Upper lobe of right lung (tissue), 1 donor: ENCODE measurements around the gene BASP1. TPM values are rescaled to one million over a fixed set of nuclear protein-coding genes. Genes with fewer than 3 reads are reported as not detected.

ENCODE experiments used
- ATAC-seq: fragments of 200-7000 bp; cut with Tn5 transposase; one replicate; pipeline ENCODE4 v1.9.1; 2020; ENCODE audit warnings: mild to moderate bottlenecking, moderate library complexity
- DNase-seq: peaks from one replicate; pipeline ENCODE4 v3.0.0-alpha.2; 2020
- H3K27ac ChIP-seq: fragments of 200-600 bp; one replicate; pipeline ENCODE4 v1.8.0; 2022
- H3K27me3 ChIP-seq: fragments of 200-600 bp; one replicate; pipeline ENCODE4 v1.8.0; 2022; ENCODE audit warnings: mild to moderate bottlenecking
- H3K36me3 ChIP-seq: fragments of 200-600 bp; one replicate; pipeline ENCODE4 v1.8.0; 2022
- H3K4me1 ChIP-seq: fragments of 200-600 bp; one replicate; pipeline ENCODE4 v1.8.0; 2022
- H3K4me3 ChIP-seq: fragments of 200-600 bp; one replicate; pipeline ENCODE4 v1.8.0; 2022; ENCODE audit warnings: mild to moderate bottlenecking
- H3K9me3 ChIP-seq: fragments of 200-600 bp; one replicate; pipeline ENCODE4 v1.8.0; 2022
- intact Hi-C: fragments of 100-400 bp; cut with DNase I; formaldehyde crosslinking; loops from one replicate; pipeline ENCODE4 v1.11.0; 2022
- total RNA-seq: library from RNA; stranded (reverse); fragmentation: NEBNext Ultra II Directional; extraction: Animal tissue kit (Norgen Biotek cat#: 25700); gene quantifications from one replicate; pipeline ENCODE4 v1.2.1, GENCODE V29; 2021
- TF ChIP-seq, protein P1 (sequence below): fragments of 200-600 bp; IDR thresholded peaks from one replicate; pipeline ENCODE4 v1.8.0; 2022; ENCODE audit warnings: antibody characterized with exemption
- donor health status: DM: no; HTN: yes; CAD: no; lungs with severe emphysema.

The BASP1 gene
- total RNA-seq, 1 donor from 2014 or later, result 31.1 TPM

DNA sequence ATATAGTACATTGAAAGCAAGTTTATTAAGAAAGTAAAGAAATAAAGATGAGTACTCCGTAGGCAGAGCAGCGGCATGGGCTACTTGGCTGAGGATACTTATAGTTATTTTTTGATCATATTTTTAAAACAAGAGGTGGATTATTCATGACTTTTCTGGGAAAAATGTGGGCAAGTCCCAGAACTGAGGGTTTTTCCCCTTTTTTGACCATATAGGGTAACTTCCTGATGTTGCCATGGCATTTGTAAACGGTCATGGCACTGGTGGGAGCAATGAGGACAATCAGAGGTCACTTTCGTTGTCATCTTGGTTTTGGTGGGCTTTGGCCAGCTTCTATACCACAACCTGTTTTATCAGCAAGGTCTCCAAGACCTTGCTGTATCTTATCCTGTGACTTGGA is 5.2 kb upstream of the BASP1 start:
- no peak overlapping the region for H3K4me3 ChIP-seq
- H3K27me3 ChIP-seq, result no peaks in the 10 kb centered on the region
- intact Hi-C loops, result loop anchor here (10.0 kb wide), 1 partner anchor 1073 kb away; no protein-coding TSS in a partner anchor
- TF ChIP-seq, protein P1, sequence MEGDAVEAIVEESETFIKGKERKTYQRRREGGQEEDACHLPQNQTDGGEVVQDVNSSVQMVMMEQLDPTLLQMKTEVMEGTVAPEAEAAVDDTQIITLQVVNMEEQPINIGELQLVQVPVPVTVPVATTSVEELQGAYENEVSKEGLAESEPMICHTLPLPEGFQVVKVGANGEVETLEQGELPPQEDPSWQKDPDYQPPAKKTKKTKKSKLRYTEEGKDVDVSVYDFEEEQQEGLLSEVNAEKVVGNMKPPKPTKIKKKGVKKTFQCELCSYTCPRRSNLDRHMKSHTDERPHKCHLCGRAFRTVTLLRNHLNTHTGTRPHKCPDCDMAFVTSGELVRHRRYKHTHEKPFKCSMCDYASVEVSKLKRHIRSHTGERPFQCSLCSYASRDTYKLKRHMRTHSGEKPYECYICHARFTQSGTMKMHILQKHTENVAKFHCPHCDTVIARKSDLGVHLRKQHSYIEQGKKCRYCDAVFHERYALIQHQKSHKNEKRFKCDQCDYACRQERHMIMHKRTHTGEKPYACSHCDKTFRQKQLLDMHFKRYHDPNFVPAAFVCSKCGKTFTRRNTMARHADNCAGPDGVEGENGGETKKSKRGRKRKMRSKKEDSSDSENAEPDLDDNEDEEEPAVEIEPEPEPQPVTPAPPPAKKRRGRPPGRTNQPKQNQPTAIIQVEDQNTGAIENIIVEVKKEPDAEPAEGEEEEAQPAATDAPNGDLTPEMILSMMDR, result no peak
- no peaks in the 10 kb centered on the region for H3K36me3 ChIP-seq
- H3K9me3 ChIP-seq, result no peaks in the 10 kb centered on the region
- H3K27ac ChIP-seq, result no peak overlapping the region
- ATAC-seq, result no peak
- no peak for DNase-seq
- H3K4me1 ChIP-seq, result peaks cover 6% of the 10 kb centered on the region

DNA sequence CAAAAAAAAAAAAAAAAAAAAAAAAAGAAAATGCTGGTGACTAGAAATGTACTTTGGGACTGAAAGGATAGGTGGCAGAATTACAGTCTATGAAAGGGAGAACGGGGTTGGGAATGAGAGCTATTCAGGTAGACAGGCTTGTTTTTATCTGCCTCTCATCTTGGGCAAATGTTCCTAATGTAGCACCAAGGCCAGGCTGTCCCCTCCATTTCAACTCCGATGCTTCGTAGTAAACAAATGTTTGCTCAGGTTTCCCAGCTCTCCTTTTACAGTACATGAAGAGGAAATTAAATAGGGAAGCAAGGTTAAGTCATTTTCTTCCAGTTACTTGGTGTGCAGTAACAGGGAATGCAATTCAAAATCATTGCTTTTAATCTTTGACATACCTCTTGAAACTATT is 4.4 kb upstream of the BASP1 start:
- DNase-seq (no peak), ATAC-seq (no peak)
- peaks cover 6% of the 10 kb centered on the region for H3K4me1 ChIP-seq
- H3K36me3 ChIP-seq, result no peaks in the 10 kb centered on the region
- H3K4me3 ChIP-seq, result no peak overlapping the region
- intact Hi-C loops, result loop anchor here (10.0 kb wide), 1 partner anchor 1072 kb away; no protein-coding TSS in a partner anchor
- TF ChIP-seq, protein P1, result no peak
- H3K9me3 ChIP-seq, result no peaks in the 10 kb centered on the region
- no peaks in the 10 kb centered on the region for H3K27me3 ChIP-seq
- no peak overlapping the region for H3K27ac ChIP-seq

DNA sequence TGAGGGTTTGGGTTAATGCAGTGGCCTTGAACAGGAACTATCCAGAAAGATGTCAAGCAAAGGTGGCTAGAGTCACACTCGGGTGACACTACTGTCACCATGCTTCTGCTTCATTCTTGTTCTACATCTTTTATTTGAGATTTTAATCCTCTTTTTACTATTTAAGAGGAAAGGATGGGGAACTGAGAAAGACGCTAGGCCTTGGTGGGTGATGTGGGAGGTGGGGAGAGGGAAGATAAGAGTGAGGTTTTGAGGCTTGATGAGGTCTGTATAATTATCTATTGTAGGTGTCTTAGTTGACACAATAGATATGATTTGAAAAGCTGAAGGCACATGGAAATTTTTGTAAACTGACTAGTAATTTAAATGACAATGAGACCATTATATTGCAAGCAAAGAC is 3.5 kb upstream of the BASP1 start:
- TF ChIP-seq, protein P1, result no peak
- H3K27me3 ChIP-seq, result no peaks in the 10 kb centered on the region
- intact Hi-C loops, result loop anchor here (10.0 kb wide), 1 partner anchor 1071 kb away; no protein-coding TSS in a partner anchor
- H3K4me1 ChIP-seq, result peaks cover 9% of the 10 kb centered on the region
- H3K9me3 ChIP-seq, result no peaks in the 10 kb centered on the region
- no peak overlapping the region for H3K27ac ChIP-seq
- H3K36me3 ChIP-seq, result no peaks in the 10 kb centered on the region
- DNase-seq (no peak), ATAC-seq (no peak)
- H3K4me3 ChIP-seq, result no peak overlapping the region

DNA sequence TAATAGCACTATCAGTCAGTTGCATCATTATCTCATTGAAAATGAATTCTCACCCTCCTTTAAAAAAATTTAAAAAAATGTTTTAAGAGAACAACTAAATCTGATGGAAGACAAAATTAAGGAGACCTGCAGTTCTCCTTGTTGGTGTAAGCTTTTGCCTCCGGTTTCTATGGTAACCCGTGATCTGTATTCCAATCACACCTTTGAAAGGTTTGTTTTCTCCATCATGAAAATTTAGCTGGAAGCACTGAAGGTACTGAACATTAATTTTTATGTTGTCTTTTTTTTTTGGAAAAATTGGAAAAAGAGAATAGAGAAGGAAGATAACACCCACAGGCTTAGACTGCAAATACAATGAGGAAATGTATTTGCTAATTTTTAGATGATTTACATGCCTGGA is 2.5 kb upstream of the BASP1 start:
- Histone ChIP-seq H3K4me1 (peaks cover 9% of the 10 kb centered on the region), H3K36me3 (no peaks in the 10 kb centered on the region), H3K27ac (no peak overlapping the region), H3K27me3 (no peaks in the 10 kb centered on the region), H3K4me3 (no peak overlapping the region), H3K9me3 (no peaks in the 10 kb centered on the region)
- ATAC-seq, result no peak
- TF ChIP-seq, protein P1, result no peak
- intact Hi-C loops, result loop anchor here (10.0 kb wide), 1 partner anchor 1070 kb away; no protein-coding TSS in a partner anchor
- no peak for DNase-seq

DNA sequence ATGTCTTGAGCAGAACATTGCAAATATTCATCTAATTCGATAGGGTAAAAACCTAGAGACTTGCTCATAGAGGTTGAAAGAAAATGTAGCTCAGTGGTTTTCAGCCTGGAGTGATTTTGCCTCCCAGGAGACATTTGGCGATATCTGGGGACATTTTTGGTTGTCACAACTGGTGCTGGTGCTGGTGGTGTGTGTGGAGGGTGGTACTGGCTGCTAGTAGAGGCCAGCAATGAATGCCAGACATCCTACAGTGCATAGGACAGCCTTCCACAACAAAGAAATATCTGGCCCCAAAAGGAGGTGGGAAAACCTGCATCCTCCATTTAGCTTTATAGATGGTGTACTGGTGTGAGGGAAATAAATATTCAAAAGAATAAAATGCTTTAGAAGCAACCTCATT is 2.1 kb upstream of the BASP1 start:
- Histone ChIP-seq H3K27ac (no peak overlapping the region), H3K36me3 (no peaks in the 10 kb centered on the region), H3K4me1 (peaks cover 9% of the 10 kb centered on the region), H3K9me3 (no peaks in the 10 kb centered on the region), H3K4me3 (no peak overlapping the region), H3K27me3 (no peaks in the 10 kb centered on the region)
- ATAC-seq (no peak), DNase-seq (no peak)
- intact Hi-C loops, result loop anchor here (10.0 kb wide), 1 partner anchor 1069 kb away; no protein-coding TSS in a partner anchor
- TF ChIP-seq, protein P1, result no peak
